SU-DHL-6 (cell line): ENCODE results near the gene KRT71.

ENCODE experiments used
- H2AFZ ChIP-seq: fragments of 200-600 bp; sonication (generic); 2 replicates; pipeline ENCODE4 v1.6.1; 2014; ENCODE audit warnings: low read depth, mild to moderate bottlenecking, moderate library complexity, mixed read lengths, antibody characterized with exemption, low read length; ENCODE audit not compliant: severe bottlenecking
- H3F3A ChIP-seq: fragments of 200-600 bp; shearing (Covaris generic); 2 replicates; pipeline ENCODE4 v1.6.0; 2016; ENCODE audit warnings: antibody characterized with exemption, mild to moderate bottlenecking; ENCODE audit not compliant: insufficient read depth
- H3K27ac ChIP-seq: fragments of 200-600 bp; sonication (generic); 2 replicates; pipeline ENCODE4 v1.5.1; 2016; ENCODE audit warnings: low read depth, mild to moderate bottlenecking, low read length, moderate library complexity, mixed read lengths
- H3K27me3 ChIP-seq: fragments of 200-600 bp; sonication (generic), shearing (Covaris generic); 2 replicates; pipeline ENCODE4 v1.6.0; 2014; ENCODE audit warnings: mild to moderate bottlenecking, low read length
- H3K36me3 ChIP-seq: fragments of 200-600 bp; sonication (generic); 2 replicates; pipeline ENCODE4 v1.6.1; 2014; ENCODE audit warnings: mild to moderate bottlenecking, low read length, mixed read lengths
- H3K4me2 ChIP-seq: fragments of 300-600, 200-600 bp; shearing (Covaris generic), sonication (generic); 2 replicates; pipeline ENCODE4 v1.6.0; 2014; ENCODE audit warnings: low read length, low read depth, mild to moderate bottlenecking; ENCODE audit not compliant: poor library complexity, severe bottlenecking
- H3K4me3 ChIP-seq: fragments of 200-600 bp; sonication (generic); 2 replicates; pipeline ENCODE4 v1.5.1; 2014; ENCODE audit warnings: antibody characterized with exemption, low read length, mild to moderate bottlenecking, mixed read lengths; ENCODE audit not compliant: insufficient read depth, poor library complexity, severe bottlenecking
- H3K79me2 ChIP-seq: fragments of 200-600 bp; sonication (generic); 2 replicates; pipeline ENCODE4 v1.6.1; 2014; ENCODE audit warnings: mild to moderate bottlenecking, low read length, moderate library complexity; ENCODE audit not compliant: insufficient read depth
- H3K9ac ChIP-seq: fragments of 200-600 bp; sonication (generic); 2 replicates; pipeline ENCODE4 v1.7.0; 2014; ENCODE audit warnings: mild to moderate bottlenecking, low read length
- H3K9me2 ChIP-seq: fragments of 200-600 bp; sonication (generic); replicated peaks from 2 replicates; pipeline ENCODE4 v1.6.1; 2014; ENCODE audit warnings: low read length; ENCODE audit not compliant: insufficient read depth
- H3K9me3 ChIP-seq: fragments of 200-600 bp; sonication (generic); 2 replicates; pipeline ENCODE4 v1.6.1; 2014; ENCODE audit warnings: low read length, mixed read lengths; ENCODE audit not compliant: insufficient read depth
- H4K20me1 ChIP-seq: fragments of 200-600 bp; sonication (generic); 2 replicates; pipeline ENCODE4 v1.6.1; 2014; ENCODE audit warnings: low read depth, mild to moderate bottlenecking, antibody characterized with exemption, low read length, moderate library complexity, mixed read lengths
- CTCF ChIP-seq: fragments of 200-600 bp; sonication (generic); IDR thresholded peaks from one replicate; pipeline ENCODE4 v1.5.1; 2017; ENCODE audit warnings: antibody characterized with exemption, mild to moderate bottlenecking, low read length, moderate library complexity; ENCODE audit not compliant: insufficient read depth, poor library complexity, severe bottlenecking
- EZH2phosphoT487 ChIP-seq: fragments of 200-600 bp; sonication (generic), shearing (Covaris generic); conservative IDR thresholded peaks from 2 replicates; pipeline ENCODE4 v1.6.1; 2018; ENCODE audit warnings: mild to moderate bottlenecking, antibody characterized with exemption, low read length, moderate library complexity, mixed read lengths

KRT71 gene

DNA sequence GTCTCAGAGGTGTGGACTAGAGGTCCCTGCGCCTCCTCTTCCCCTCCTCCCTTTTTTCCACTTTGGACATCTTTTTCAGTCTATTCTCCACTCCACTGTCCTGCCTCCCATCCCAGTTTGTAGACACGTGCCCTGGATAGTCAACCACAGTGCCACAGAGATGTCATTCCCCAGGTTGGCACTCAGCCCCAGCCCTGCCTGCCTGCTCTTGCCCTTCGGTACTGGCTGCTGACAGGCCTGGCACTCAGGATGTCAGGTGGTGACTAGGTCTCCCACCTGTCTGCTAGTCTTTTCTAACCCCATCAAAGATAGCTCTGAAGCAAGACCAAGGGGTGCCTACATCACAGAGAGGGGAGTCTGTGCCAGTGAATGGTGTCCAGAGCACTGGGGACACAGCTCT is 15.8 kb downstream of the KRT71 start:
- no peak overlapping the region for H3K9ac ChIP-seq
- no peak overlapping the region for H3K4me2 ChIP-seq
- no peak overlapping the region for H3K27ac ChIP-seq
- H3K9me2 ChIP-seq, result no peaks in the 10 kb centered on the region
- H3K9me3 ChIP-seq, result no peaks in the 10 kb centered on the region
- no peaks in the 10 kb centered on the region for H3K27me3 ChIP-seq
- no peaks in the 10 kb centered on the region for H4K20me1 ChIP-seq
- TF ChIP-seq EZH2phosphoT487 (no peak), CTCF (no peak)
- H3F3A ChIP-seq, result no peaks in the 10 kb centered on the region
- H3K36me3 ChIP-seq, result no peaks in the 10 kb centered on the region
- H2AFZ ChIP-seq, result no peak overlapping the region
- H3K4me3 ChIP-seq, result no peak overlapping the region
- H3K79me2 ChIP-seq, result no peaks in the 10 kb centered on the region

- no peaks in the 10 kb centered on the region for H3K9me2 ChIP-seq
- H3K4me3 ChIP-seq, result no peak overlapping the region
- H3K9me3 ChIP-seq, result no peaks in the 10 kb centered on the region
- no peaks in the 10 kb centered on the region for H3K79me2 ChIP-seq
- no peaks in the 10 kb centered on the region for H3K36me3 ChIP-seq
- no peak overlapping the region for H3K4me2 ChIP-seq
- H4K20me1 ChIP-seq, result no peaks in the 10 kb centered on the region
- H2AFZ ChIP-seq, result no peak overlapping the region
- no peak for TF ChIP-seq CTCF
- TF ChIP-seq EZH2phosphoT487, result no peak
- H3K27me3 ChIP-seq, result no peaks in the 10 kb centered on the region
- no peak overlapping the region for H3K27ac ChIP-seq
- no peak overlapping the region for H3K9ac ChIP-seq
- no peaks in the 10 kb centered on the region for H3F3A ChIP-seq
These were observed 17.4 kb downstream of the KRT71 start for GRCh38 chr12:52535574-52535973.

GRCh38 chr12:52534482-52534881 is 18.5 kb downstream of the KRT71 start:
- no peaks in the 10 kb centered on the region for H3K27me3 ChIP-seq
- H3K4me2 ChIP-seq, result no peak overlapping the region
- H3F3A ChIP-seq, result no peaks in the 10 kb centered on the region

More at GRCh38 chr12:52534482-52534881, 18.5 kb downstream of the KRT71 start:
- H3K9me3 ChIP-seq, result no peaks in the 10 kb centered on the region
- H3K79me2 ChIP-seq, result no peaks in the 10 kb centered on the region
- H4K20me1 ChIP-seq, result no peaks in the 10 kb centered on the region
- no peak overlapping the region for H2AFZ ChIP-seq
- no peaks in the 10 kb centered on the region for H3K9me2 ChIP-seq
- TF ChIP-seq EZH2phosphoT487, result no peak
- no peak for TF ChIP-seq CTCF
- H3K27ac ChIP-seq, result no peak overlapping the region
- H3K9ac ChIP-seq, result no peak overlapping the region
- no peaks in the 10 kb centered on the region for H3K36me3 ChIP-seq
- no peak overlapping the region for H3K4me3 ChIP-seq
